ENCODE results near the gene CHIT1. TPM values are rescaled to one million over a fixed set of nuclear protein-coding genes. Genes with fewer than 3 reads are reported as not detected.
"Not testable (repeated sequence)": the region's sequence is repeated elsewhere in the genome, so short reads cannot be mapped to it uniquely, and the experiment has no call there.

The CHIT1 gene
- total and polyA plus RNA-seq, 2 of the 13 experiments (the other 11 are each of a cell fraction or from before 2014, with no cell fraction given), result not detected

- in situ Hi-C loops (cut with HindIII; ENCODE audit: extremely low pct_ligation_motif_present, low pct_unique_long_range_greater_than_20kb); POLR2A ChIA-PET; H3K9me3 ChIP-seq (ENCODE audit: low read length); ATAC-seq; H3K4me3 ChIP-seq (replicated peaks in 1 of 3; ENCODE audit: insufficient read depth in 1 of 3, low read depth in 2 of 3, low read length in 3 of 3); H3K4me2 ChIP-seq (ENCODE audit: low read depth, low read length); H3K4me1 ChIP-seq (ENCODE audit: insufficient read depth, low read length); H4K20me1 ChIP-seq (ENCODE audit: insufficient read depth, low read length); BruUV-seq (replicated peaks); H3K79me2 ChIP-seq (ENCODE audit: insufficient read depth, low read length); intact Hi-C loops (cut with micrococcal nuclease; ENCODE audit: unreplicated experiment); H3K36me3 ChIP-seq (replicated peaks in 1 of 2; ENCODE audit: control insufficient read depth in 1 of 2, insufficient read depth in 2 of 2, low read length in 2 of 2); H3K27ac ChIP-seq (ENCODE audit: extremely low read length, insufficient read depth, low read length); H3K27me3 ChIP-seq (ENCODE audit: control insufficient read depth in 1 of 2, insufficient read depth in 2 of 2, low read length in 2 of 2); H3K9ac ChIP-seq (ENCODE audit: insufficient read depth, low read depth, low read length); H2AFZ ChIP-seq (ENCODE audit: low read length); FAIRE-seq; CTCF ChIA-PET (ENCODE audit: low intra/inter-chr PET ratio, low total read pairs); DNase-seq (ENCODE audit: low spot score): not testable (repeated sequence)
- WGBS (ENCODE audit: low lambda C conversion rate), result 49% methylated on average over 7 of the region's 7 CpGs
Measured at GRCh38 chr1:203234901-203235300, 5.4 kb upstream of the CHIT1 start.

GRCh38 chr1:203228670-203229069 is 803 bp downstream of the CHIT1 start:
- in situ Hi-C loops (cut with HindIII; ENCODE audit: extremely low pct_ligation_motif_present, low pct_unique_long_range_greater_than_20kb) (no loop called here), intact Hi-C loops (cut with micrococcal nuclease; ENCODE audit: unreplicated experiment) (no loop called here)
- Histone ChIP-seq H3K79me2 (ENCODE audit: insufficient read depth, low read length) (no peaks in the 10 kb centered on the region), H3K36me3 (replicated peaks in 1 of 2; ENCODE audit: control insufficient read depth in 1 of 2, insufficient read depth in 2 of 2, low read length in 2 of 2) (no peaks in the 10 kb centered on the region), H3K4me3 (replicated peaks in 1 of 3; ENCODE audit: insufficient read depth in 1 of 3, low read depth in 2 of 3, low read length in 3 of 3) (no peak overlapping the region), H3K9ac (ENCODE audit: insufficient read depth, low read depth, low read length) (no peak overlapping the region), H3K27me3 (ENCODE audit: control insufficient read depth in 1 of 2, insufficient read depth in 2 of 2, low read length in 2 of 2) (peaks cover 0 to 24% of the 10 kb centered on the region in 2 experiments; a peak in 3 of 5 replicates), H3K4me1 (ENCODE audit: insufficient read depth, low read length) (no peaks in the 10 kb centered on the region), H3K27ac (ENCODE audit: extremely low read length, insufficient read depth, low read length) (no peak overlapping the region), H4K20me1 (ENCODE audit: insufficient read depth, low read length) (no peaks in the 10 kb centered on the region), H2AFZ (ENCODE audit: low read length) (no peak overlapping the region), H3K4me2 (ENCODE audit: low read depth, low read length) (no peak overlapping the region), H3K9me3 (ENCODE audit: low read length) (no peaks in the 10 kb centered on the region)
- FAIRE-seq (no peak), ATAC-seq (no peak), DNase-seq (ENCODE audit: low spot score) (no peak)
- CTCF ChIA-PET (ENCODE audit: low intra/inter-chr PET ratio, low total read pairs), result no interaction called here
- POLR2A ChIA-PET, result no interaction called here
- WGBS (ENCODE audit: low lambda C conversion rate), result 43% methylated on average over 2 of the region's 4 CpGs
- peak; percentile 72 for TF ChIP-seq MAFF (IDR thresholded peaks at IDR 0.05; ENCODE audit: low read depth, low read length)
- peak; percentile 80 for TF ChIP-seq MAFK (conservative IDR thresholded peaks at IDR 0.05 in 1 of 2, IDR thresholded peaks at IDR 0.05 in 1 of 2; ENCODE audit: low read length in 2 of 2)
- TF ChIP-seq ZNF782 (CRISPR knock-in tag; IDR thresholded peaks at IDR 0.05; ENCODE audit: borderline replicate concordance), result no peak
- no TSS peak for BruUV-seq (replicated peaks)

All from HepG2 (cell line).